NCI-H460 (cell line): Measurements from ENCODE around the gene FAU. TPM values are rescaled to one million over a fixed set of nuclear protein-coding genes. Genes with fewer than 3 reads are reported as not detected.
A peak's percentile ranks its signal among the peaks of the same experiment; 100 is the strongest.

ENCODE experiments used
- DNase-seq: peaks from one replicate; pipeline ENCODE4 v3.0.0-alpha.2; 2016; ENCODE audit warnings: low read depth; ENCODE audit errors: extremely low read depth
- small RNA-seq, 2 experiments: library from RNA; depleted of rRNA; stranded (forward); fragments of <200 nt; gene quantifications; one replicate each; pipeline ENCODE3, GENCODE V24; 2014
- total RNA-seq: library from RNA; depleted of rRNA; stranded (reverse); fragments of >200 nt; shearing (Covaris generic); gene quantifications from 2 replicates; pipeline ENCODE4 v1.2.3, GENCODE V29; 2014; rRNA removed

Gene FAU
- total RNA-seq, 1 experiment from 2014 or later = 345 TPM

DNA sequence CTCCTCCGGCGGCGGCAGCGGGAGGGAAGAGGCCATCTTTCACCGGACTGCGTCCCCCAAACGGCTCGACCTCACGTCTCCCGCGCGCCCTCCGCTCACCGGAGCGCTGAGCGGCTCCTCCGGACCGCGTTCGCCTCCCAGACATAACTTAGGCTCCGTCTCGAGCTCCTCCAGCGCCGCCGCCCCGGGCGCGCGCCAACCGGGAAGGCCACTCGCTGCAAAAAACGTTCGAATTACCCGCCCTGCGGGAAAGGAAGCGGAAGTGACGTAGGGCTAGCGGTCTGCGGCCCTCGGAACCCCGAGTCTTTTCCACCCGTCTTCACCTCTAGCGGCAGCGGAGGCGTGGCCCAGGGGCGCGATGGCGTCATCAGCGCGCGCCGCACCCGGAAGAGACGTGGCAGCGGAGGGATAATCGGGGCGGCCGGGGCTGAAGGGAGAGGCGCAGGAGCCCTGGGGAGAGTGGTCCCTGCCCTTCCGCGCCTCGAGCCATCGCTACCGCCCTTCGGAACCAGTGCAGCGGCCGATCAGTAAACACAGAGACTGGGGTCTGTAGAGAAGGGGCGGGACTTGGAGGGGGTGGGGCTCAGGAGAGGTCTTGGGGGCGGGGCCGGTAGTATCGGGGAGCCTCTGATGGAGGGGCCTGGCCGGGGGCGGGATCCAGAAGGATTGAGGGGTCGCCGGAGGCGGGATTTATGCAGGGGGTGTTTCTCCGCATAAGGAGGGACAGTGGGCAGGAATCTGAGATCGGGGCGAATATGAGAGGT lies 37.9 kb downstream of the FAU start, which contains the start of the genes CDCA5 and ZFPL1:
CDCA5 (minus strand) TSS at position 207 of the 764 bp plus-strand sequence; CDS start at position 145, 62 bp downstream.
ZFPL1 (plus strand) TSS at position 389 of the 764 bp plus-strand sequence. CDS start 477 bp downstream, outside the sequence.
- DNase-seq = peak; percentile 89

DNA sequence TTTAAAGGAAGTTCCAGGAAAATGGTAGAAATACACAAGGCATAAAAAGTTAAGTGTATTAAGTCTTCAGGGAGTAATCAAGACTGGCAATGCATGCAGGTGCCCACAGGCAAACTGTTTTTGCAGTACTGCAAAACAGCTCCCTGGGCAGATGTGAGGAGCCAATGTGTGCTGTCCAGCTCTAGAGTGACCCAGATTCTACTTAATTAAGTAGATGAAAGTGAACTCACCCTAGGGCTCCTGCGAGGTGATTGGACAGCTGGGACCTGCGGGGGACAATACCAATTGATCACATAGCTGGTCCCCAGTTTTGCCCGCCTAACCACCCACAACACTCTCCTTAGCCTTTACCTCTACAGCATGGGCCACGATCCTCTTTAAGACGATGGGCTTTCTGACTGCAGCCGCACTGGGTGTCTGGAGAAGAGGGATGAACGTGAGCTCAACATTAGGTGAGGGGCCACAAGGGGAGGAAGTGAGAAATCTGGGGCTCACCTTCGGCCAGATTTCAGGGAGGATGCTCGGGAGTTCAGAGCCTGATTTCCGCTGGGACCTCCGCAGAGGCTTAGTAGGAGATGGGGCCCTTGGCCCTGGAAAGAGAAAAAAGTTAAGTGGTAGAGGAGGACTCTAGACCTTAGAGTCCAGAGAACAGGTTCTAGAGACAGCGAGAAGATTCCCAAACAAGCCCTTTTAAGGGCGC lies 38.6 kb downstream of the FAU start:
- no peak for DNase-seq

DNA sequence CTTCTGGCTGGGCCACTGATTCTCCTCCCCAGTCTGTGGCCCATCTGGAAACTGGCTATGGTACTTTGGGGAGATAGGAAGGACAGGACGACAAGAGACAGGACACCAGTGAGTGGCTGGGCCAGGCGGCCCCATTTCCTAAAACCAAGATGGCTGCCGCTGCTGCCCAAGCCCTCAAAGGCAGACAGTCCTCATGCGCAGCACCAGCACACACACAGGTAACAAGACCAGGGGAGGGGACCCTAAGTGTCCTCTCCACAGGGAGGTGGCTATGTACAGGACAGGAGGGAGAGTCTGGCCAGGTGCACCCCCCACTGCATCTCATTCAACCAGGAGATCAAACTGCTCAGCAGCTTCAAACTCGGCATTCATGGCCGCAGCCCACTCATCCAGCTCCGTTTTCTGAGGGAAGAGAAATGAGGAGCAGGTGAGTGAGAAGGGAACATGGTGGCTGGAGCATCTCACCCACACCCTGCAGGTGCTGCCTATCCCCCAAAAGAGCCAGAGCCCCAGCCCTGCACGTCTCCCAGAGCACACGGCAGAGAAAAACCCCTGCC lies 43.1 kb downstream of the FAU start:
- no peak for DNase-seq

DNA sequence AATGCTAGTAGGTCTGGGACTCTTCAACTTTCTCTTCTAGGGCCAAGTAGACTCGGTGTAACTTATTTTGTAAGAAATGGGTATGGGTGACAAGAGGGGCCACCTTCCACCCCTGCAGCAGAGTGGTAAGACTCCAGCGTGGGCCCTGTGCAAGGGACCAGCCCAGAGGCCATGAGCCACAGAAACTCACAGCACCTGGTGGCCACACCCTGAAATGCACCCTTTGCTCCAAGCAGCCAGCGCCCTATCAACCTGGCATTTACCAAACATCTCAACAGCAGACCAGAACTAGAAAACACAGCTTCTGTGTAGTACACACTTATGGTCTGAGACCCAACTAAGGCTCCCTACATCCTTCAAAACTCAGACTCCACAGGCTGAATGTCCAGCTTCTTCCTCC lies 43.8 kb downstream of the FAU start:
- DNase-seq = peak; percentile 17

DNA sequence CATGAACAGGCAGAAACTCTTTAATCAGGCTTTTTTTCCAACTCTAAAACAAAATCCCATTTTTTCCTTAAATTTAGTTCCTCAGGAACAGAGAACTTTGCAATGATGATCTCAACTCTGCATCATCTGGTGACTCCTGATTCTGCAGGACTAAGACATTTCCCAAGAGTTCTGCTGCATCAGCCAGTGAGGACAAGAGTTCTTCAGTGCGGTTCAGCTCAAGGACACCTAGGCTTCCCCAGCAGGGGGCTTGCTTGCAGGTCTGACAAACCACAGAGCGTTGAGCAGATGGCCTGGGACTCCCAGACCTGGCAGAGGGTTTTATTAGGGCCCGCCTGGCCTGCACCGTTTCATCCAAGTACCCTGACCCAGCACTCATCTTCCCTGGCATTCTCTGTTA lies 44.5 kb downstream of the FAU start:
- no peak for DNase-seq

DNA sequence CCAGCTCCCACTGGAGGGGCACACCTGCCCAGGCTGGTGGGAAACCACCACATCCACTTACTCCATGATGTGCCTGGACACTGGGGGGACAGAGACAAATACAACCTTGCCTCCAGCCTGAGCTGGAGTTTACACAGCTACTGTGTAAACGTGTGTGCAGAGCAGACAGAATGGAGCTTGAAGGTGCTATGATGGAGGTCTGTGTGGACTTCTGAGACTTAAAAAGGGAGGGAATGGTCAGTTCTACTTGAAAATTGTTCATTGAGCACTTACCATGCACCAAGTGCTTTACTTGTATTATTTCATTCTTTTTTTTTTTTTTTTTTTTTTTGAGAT lies 49.3 kb downstream of the FAU start:
- DNase-seq = no peak

DNA sequence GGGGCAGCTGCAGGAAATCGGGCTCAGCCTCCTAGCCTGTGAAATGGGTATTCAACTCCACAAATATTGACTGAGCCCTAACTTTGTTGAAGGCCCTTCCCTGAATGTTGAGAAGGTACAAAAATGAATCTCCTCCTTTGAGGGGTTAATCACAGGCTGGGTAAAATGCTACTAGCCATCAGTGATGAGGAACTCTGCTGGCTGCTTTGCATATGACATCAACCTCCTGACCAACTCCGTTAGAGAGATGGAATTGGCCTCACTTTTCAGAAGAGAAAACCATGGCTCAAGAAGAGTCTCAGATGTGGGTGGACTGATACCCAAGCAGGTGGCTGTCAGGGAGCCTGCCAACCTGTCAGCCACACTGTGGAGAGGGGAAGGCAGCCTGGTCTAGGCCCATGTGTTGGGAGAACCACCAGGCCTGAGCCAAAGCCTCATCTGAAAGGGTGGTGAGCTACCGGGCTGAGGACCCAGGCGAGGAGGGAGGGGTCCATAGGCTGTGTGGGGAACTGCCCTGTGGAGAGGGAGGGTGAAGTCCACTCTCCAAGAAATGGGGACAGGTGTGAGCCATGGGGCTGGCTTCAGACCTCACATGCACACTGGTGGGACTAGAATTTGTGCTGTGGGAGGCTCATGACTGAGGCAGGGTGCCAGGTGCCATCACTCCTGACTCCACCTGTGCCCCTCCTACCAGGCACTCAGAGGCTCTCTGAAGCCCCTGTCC lies 49.9 kb downstream of the FAU start:
- DNase-seq = no peak

Small RNAs within 50 kb of the gene (small RNA-seq; reads per million reads assigned to genes)
- gene HIGD1AP10 (0 reads per million in 2 experiments), gene PDCL2P2 (0 reads per million in 2 experiments), gene RNU2-23P (0.89 to 4.8 reads per million in 2 experiments)

Other genes with a start within 250 kb of the FAU start
- gene EHD1, start 243.5 kb downstream of the FAU start, total RNA-seq = 20.5 and 29.1 TPM in 2 replicates
- gene ATG2A, start 204.9 kb downstream of the FAU start, total RNA-seq = 6.5 and 7.1 TPM in 2 replicates
- 6.8 and 9.7 TPM in 2 replicates for gene PPP2R5B, start 197.4 kb downstream of the FAU start, total RNA-seq
- not detected in 2 replicates for gene GPHA2, start 186.2 kb downstream of the FAU start, total RNA-seq
- 0.63 TPM in 1 of 2 replicates, not detected in the other for gene MAJIN, start 150.0 kb downstream of the FAU start, total RNA-seq
- 1.6 TPM in 2 replicates for gene BATF2, start 125.2 kb downstream of the FAU start, total RNA-seq
- 76.9 and 90.9 TPM in 2 replicates for gene ARL2, start 108.0 kb downstream of the FAU start, total RNA-seq
- gene SNX15, start 94.7 kb downstream of the FAU start, total RNA-seq = 16.8 TPM in 2 replicates
- gene SAC3D1, start 80.9 kb downstream of the FAU start, total RNA-seq = 8.6 and 10.1 TPM in 2 replicates
- not detected in 2 replicates for gene NAALADL1, start 63.6 kb downstream of the FAU start, total RNA-seq
- 20.3 and 25.2 TPM in 2 replicates for gene CDCA5, start 38.1 kb downstream of the FAU start, total RNA-seq
- 26.6 and 28.0 TPM in 2 replicates for gene ZFPL1, start 37.9 kb downstream of the FAU start, total RNA-seq
- gene VPS51, start 25.9 kb downstream of the FAU start, total RNA-seq = 50.3 and 60.0 TPM in 2 replicates
- 4.2 and 4.6 TPM in 2 replicates for gene TM7SF2, start 10.3 kb downstream of the FAU start, total RNA-seq
- 10.3 and 12.3 TPM in 2 replicates for gene ZNHIT2, start 4.4 kb downstream of the FAU start, total RNA-seq
- 50.8 and 62.0 TPM in 2 replicates for gene MRPL49, start 187 bp upstream of the FAU start, total RNA-seq
- 12.9 and 15.7 TPM in 2 replicates for gene SYVN1, start 12.4 kb upstream of the FAU start, total RNA-seq
- gene SPDYC, start 48.1 kb upstream of the FAU start, total RNA-seq = not detected in 2 replicates
- 42.2 and 46.7 TPM in 2 replicates for gene CAPN1, start 59.8 kb upstream of the FAU start, total RNA-seq
- 3.4 and 7.0 TPM in 2 replicates for gene POLA2, start 139.8 kb upstream of the FAU start, total RNA-seq
- 15.1 and 18.2 TPM in 2 replicates for gene CDC42EP2, start 192.7 kb upstream of the FAU start, total RNA-seq
- 26.6 and 28.0 TPM in 2 replicates for gene DPF2, start 211.7 kb upstream of the FAU start, total RNA-seq
- gene TIGD3, start 232.6 kb upstream of the FAU start, total RNA-seq = 0.25 and 0.26 TPM in 2 replicates